Stimulated activated CD4-positive, alpha-beta T cell treated with anti-CD3 and anti-CD28 coated beads, Interleukin-4, amount 100 ng/mL, for 1 hour (primary cell): ENCODE data around the gene MLF1.
"Not testable (repeated sequence)": the region's sequence is repeated elsewhere in the genome, so short reads cannot be mapped to it uniquely, and the experiment has no call there.

ENCODE experiments used
- DNase-seq: peaks from one replicate; pipeline ENCODE4 v3.0.0-alpha.2; 2020

Gene MLF1

GRCh38 chr3:158570999-158571702 lies at the start of gene MLF1:
Gene MLF1 (plus strand): TSS chr3:158571194. CDS start chr3:158571301, 107 bp downstream.
- DNase-seq = peak; percentile 82

- no peak for DNase-seq
Measured at GRCh38 chr3:158522221-158523136, 48.5 kb upstream of the MLF1 start.

- no peak for DNase-seq
Measured at GRCh38 chr3:158528076-158528674, 42.8 kb upstream of the MLF1 start.

- no peak for DNase-seq
Measured at GRCh38 chr3:158531334-158531733, 39.7 kb upstream of the MLF1 start.

- DNase-seq = no peak
Measured at GRCh38 chr3:158532099-158532734, 38.8 kb upstream of the MLF1 start.

- no peak for DNase-seq
Measured at GRCh38 chr3:158535918-158536317, 35.1 kb upstream of the MLF1 start.

GRCh38 chr3:158539414-158540014 lies 31.5 kb upstream of the MLF1 start:
- peak; percentile 37 for DNase-seq

- DNase-seq = no peak
Measured at GRCh38 chr3:158540066-158540465, 30.9 kb upstream of the MLF1 start.

GRCh38 chr3:158548691-158549090 lies 22.3 kb upstream of the MLF1 start:
- no peak for DNase-seq

- DNase-seq = not testable (repeated sequence)
Measured at GRCh38 chr3:158549938-158550337, 21.1 kb upstream of the MLF1 start.

GRCh38 chr3:158552124-158552523 lies 18.9 kb upstream of the MLF1 start:
- no peak for DNase-seq

GRCh38 chr3:158559504-158559903 lies 11.5 kb upstream of the MLF1 start:
- no peak for DNase-seq

GRCh38 chr3:158560979-158561378 lies 10.0 kb upstream of the MLF1 start:
- no peak for DNase-seq

- DNase-seq = no peak
Measured at GRCh38 chr3:158562674-158563073, 8.3 kb upstream of the MLF1 start.

- DNase-seq = no peak
Measured at GRCh38 chr3:158563076-158563475, 7.9 kb upstream of the MLF1 start.

- DNase-seq = no peak
Measured at GRCh38 chr3:158565076-158565475, 5.9 kb upstream of the MLF1 start.

GRCh38 chr3:158568784-158569183 lies 2.2 kb upstream of the MLF1 start:
- no peak for DNase-seq

- no peak for DNase-seq
Measured at GRCh38 chr3:158569794-158570193, 1.2 kb upstream of the MLF1 start.

GRCh38 chr3:158571969-158572765 lies 1.2 kb downstream of the MLF1 start:
- no peak for DNase-seq

GRCh38 chr3:158572766-158573060 lies 1.7 kb downstream of the MLF1 start:
- DNase-seq = no peak

GRCh38 chr3:158573714-158574113 lies 2.7 kb downstream of the MLF1 start:
- no peak for DNase-seq

GRCh38 chr3:158574646-158575045 lies 3.7 kb downstream of the MLF1 start:
- DNase-seq = no peak
